GM23248 (cell line): ENCODE data around the gene RIMBP3C. TPM values are rescaled to one million over a fixed set of nuclear protein-coding genes. Genes with fewer than 3 reads are reported as not detected.

Source experiments
- DNase-seq: peaks from one replicate; pipeline ENCODE4 v3.0.0-alpha.2; 2015
- H2AFZ ChIP-seq: fragments of 200-600 bp; sonication (generic); 2 replicates; pipeline ENCODE4 v1.6.1; 2016; ENCODE audit warnings: antibody characterized with exemption
- H3F3A ChIP-seq: fragments of 200-600 bp; sonication (generic); 2 replicates; pipeline ENCODE4 v1.6.1; 2016; ENCODE audit warnings: mild to moderate bottlenecking, antibody characterized with exemption, mixed run types; ENCODE audit not compliant: insufficient read depth
- H3K27ac ChIP-seq: fragments of 200-600 bp; sonication (generic); 2 replicates; pipeline ENCODE4 v1.5.1; 2016; ENCODE audit warnings: mild to moderate bottlenecking
- H3K27me3 ChIP-seq: fragments of 200-600 bp; sonication (generic); replicated peaks from 2 replicates; pipeline ENCODE4 v1.6.1; 2016; ENCODE audit warnings: mild to moderate bottlenecking; ENCODE audit not compliant: insufficient read depth
- H3K36me3 ChIP-seq: fragments of 200-600 bp; sonication (generic); 2 replicates; pipeline ENCODE4 v1.6.1; 2016; ENCODE audit warnings: low read depth, mild to moderate bottlenecking
- H3K4me1 ChIP-seq: fragments of 200-600 bp; sonication (generic); 2 replicates; pipeline ENCODE4 v1.6.1; 2016; ENCODE audit warnings: mild to moderate bottlenecking; ENCODE audit not compliant: insufficient read depth
- H3K4me2 ChIP-seq: fragments of 200-600 bp; sonication (generic); one replicate; pipeline ENCODE4 v1.6.1; 2016; ENCODE audit warnings: mild to moderate bottlenecking; ENCODE audit not compliant: unreplicated experiment
- H3K4me3 ChIP-seq: fragments of 200-600 bp; sonication (generic); 2 replicates; pipeline ENCODE4 v1.5.1; 2016; ENCODE audit warnings: mild to moderate bottlenecking
- H3K79me2 ChIP-seq: fragments of 200-600 bp; sonication (generic); 2 replicates; pipeline ENCODE4 v1.6.1; 2016; ENCODE audit warnings: mild to moderate bottlenecking; ENCODE audit not compliant: insufficient read depth
- H3K9ac ChIP-seq: fragments of 200-600 bp; sonication (generic); 2 replicates; pipeline ENCODE4 v1.6.1; 2016; ENCODE audit warnings: mild to moderate bottlenecking
- H3K9me2 ChIP-seq: fragments of 200-600 bp; sonication (generic); 2 replicates; pipeline ENCODE4 v1.6.1; 2016; ENCODE audit warnings: mixed run types, mild to moderate bottlenecking, moderate library complexity; ENCODE audit not compliant: insufficient read depth
- H3K9me3 ChIP-seq: fragments of 200-600 bp; sonication (generic); one replicate; pipeline ENCODE4 v1.6.1; 2017; ENCODE audit warnings: low read depth
- H4K20me1 ChIP-seq: fragments of 200-600 bp; sonication (generic); 2 replicates; pipeline ENCODE4 v1.6.0; 2016; ENCODE audit not compliant: insufficient read depth
- EZH2 ChIP-seq: fragments of 200-600 bp; sonication (generic); IDR thresholded peaks from 2 replicates; pipeline ENCODE4 v1.6.1; 2018; ENCODE audit warnings: antibody characterized with exemption, mild to moderate bottlenecking; ENCODE audit not compliant: insufficient read depth, poor library complexity, severe bottlenecking
- EZH2phosphoT487 ChIP-seq: fragments of 200-600 bp; sonication (generic); IDR thresholded peaks from 2 replicates; pipeline ENCODE4 v1.6.1; 2018; ENCODE audit warnings: antibody characterized with exemption, moderate library complexity, mild to moderate bottlenecking, low read depth; ENCODE audit not compliant: insufficient read depth
- WGBS, 2 experiments: methylation state at CpG; one replicate each; pipeline ENCODE4 v1.1.6; 2015 to 2017; ENCODE audit warnings: low lambda C conversion rate in 2 of 2, low coverage in 1 of 2; ENCODE audit errors: missing lambda C conversion rate in 2 of 2; 5-methylcytosine and 5-hydroxymethylcytosine counted together
- in situ Hi-C: fragments of 300-500 bp; cut with MboI; formaldehyde crosslinking; loops from 2 replicates; pipeline ENCODE4 v1.15.0; 2020
- polyA plus RNA-seq: library from polyadenylated mRNA; unstranded; fragments of >200 nt; fragmentation: Nextera tagmentation; extraction: Ambion mirVana; gene quantifications from 2 replicates; pipeline ENCODE4 v1.2.1, GENCODE V29; 2016
- total RNA-seq: library from RNA; depleted of rRNA; stranded (reverse); fragments of >200 nt; shearing (Covaris generic); gene quantifications from 2 replicates; pipeline ENCODE4 v1.2.3, GENCODE V29; 2014

The RIMBP3C gene
- total and polyA plus RNA-seq, 2 experiments from 2014 or later, result 0.22 TPM; not detected in 1

GRCh38 chr22:21573750-21574494 lies 22.7 kb upstream of the RIMBP3C start:
- H3K9me2 ChIP-seq, result no peaks in the 10 kb centered on the region
- no peak overlapping the region for H2AFZ ChIP-seq
- no peak overlapping the region for H3K9ac ChIP-seq
- DNase-seq, result no peak
- 92 to 95% methylated on average over 5 of the region's 5 CpGs for WGBS, 2 experiments
- H3K36me3 ChIP-seq, result no peaks in the 10 kb centered on the region; the same call in 1 of the 2 replicates
- peaks cover 13% of the 10 kb centered on the region; the same call in 1 of the 2 replicates for H3F3A ChIP-seq
- peaks cover 55% of the 10 kb centered on the region for H4K20me1 ChIP-seq
- H3K9me3 ChIP-seq, result no peaks in the 10 kb centered on the region
- in situ Hi-C loops, result loop anchor here (25.0 kb wide), 1 partner anchor 487 kb away; no protein-coding TSS in a partner anchor
- no peak overlapping the region for H3K4me2 ChIP-seq
- TF ChIP-seq EZH2, result no peak
- no peak overlapping the region for H3K27ac ChIP-seq
- no peaks in the 10 kb centered on the region for H3K27me3 ChIP-seq
- H3K4me3 ChIP-seq, result no peak overlapping the region
- H3K79me2 ChIP-seq, result peaks cover 100% of the 10 kb centered on the region
- H3K4me1 ChIP-seq, result peaks cover 35% of the 10 kb centered on the region

DNA sequence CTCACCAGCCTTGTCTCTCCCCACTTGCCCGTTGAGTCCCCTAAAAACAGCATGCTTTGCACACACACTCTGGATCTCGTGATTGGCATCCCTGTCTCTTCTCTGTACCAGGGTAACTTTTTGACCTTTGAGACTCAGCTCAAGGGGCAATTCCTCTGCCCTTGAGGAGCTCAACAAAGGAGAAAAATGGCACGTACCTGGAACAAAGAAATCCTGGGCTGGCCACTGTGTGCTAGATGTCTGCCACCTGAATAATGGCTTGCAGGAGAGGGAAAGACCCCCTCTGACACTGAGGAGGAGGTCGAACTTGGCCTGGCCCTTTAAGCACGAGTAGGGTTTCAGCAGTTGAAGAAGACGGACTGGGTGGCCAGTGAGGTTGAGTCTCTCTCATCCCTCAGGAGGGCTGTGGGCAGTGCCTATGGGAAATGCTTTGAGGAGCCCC lies 22.1 kb upstream of the RIMBP3C start:
- H3K4me2 ChIP-seq, result no peak overlapping the region
- no peaks in the 10 kb centered on the region; the same call in 1 of the 2 replicates for H3K36me3 ChIP-seq
- H3F3A ChIP-seq, result peaks cover 13% of the 10 kb centered on the region; the same call in 1 of the 2 replicates
- no peak overlapping the region for H3K9ac ChIP-seq
- H3K27ac ChIP-seq, result no peak overlapping the region
- in situ Hi-C loops, result loop anchor here (25.0 kb wide), 1 partner anchor 486 kb away; no protein-coding TSS in a partner anchor
- H3K9me3 ChIP-seq, result no peaks in the 10 kb centered on the region
- no peaks in the 10 kb centered on the region for H3K9me2 ChIP-seq
- H2AFZ ChIP-seq, result no peak overlapping the region
- H3K4me1 ChIP-seq, result peaks cover 37% of the 10 kb centered on the region
- WGBS, 2 experiments, result 69 to 73% methylated on average over 6 of the region's 6 CpGs
- H3K4me3 ChIP-seq, result no peak overlapping the region
- H4K20me1 ChIP-seq, result peaks cover 52% of the 10 kb centered on the region
- TF ChIP-seq EZH2phosphoT487 (no peak), EZH2 (no peak)
- DNase-seq, result no peak
- peaks cover 100% of the 10 kb centered on the region for H3K79me2 ChIP-seq
- H3K27me3 ChIP-seq, result no peaks in the 10 kb centered on the region

DNA sequence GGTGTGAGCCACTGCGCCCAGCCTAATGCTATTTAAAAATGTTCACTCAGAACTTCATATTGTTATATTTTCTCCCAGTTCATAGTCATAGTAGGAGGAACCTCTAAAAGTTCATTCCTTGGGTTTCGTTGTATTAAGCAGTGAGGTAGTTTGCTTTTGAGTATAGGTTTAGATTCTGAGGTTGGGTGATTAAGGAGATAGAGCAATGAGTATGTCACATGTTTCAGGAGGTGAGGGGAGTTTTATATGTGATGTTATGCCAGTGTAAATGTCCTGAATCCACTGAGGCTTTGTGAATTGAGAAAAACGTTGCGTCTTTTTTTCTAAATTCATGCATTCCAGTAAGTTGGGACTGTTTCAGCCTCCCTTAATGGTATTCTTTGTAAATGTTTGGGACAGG lies 20.4 kb upstream of the RIMBP3C start:
- H3K4me2 ChIP-seq, result no peak overlapping the region
- H3K4me3 ChIP-seq, result no peak overlapping the region
- no peaks in the 10 kb centered on the region; the same call in 1 of the 2 replicates for H3K36me3 ChIP-seq
- peaks cover 41% of the 10 kb centered on the region for H4K20me1 ChIP-seq
- H3K27me3 ChIP-seq, result no peaks in the 10 kb centered on the region
- peaks cover 13% of the 10 kb centered on the region; the same call in 1 of the 2 replicates for H3F3A ChIP-seq
- H3K9me3 ChIP-seq, result no peaks in the 10 kb centered on the region
- H2AFZ ChIP-seq, result no peak overlapping the region
- H3K79me2 ChIP-seq, result peaks cover 91% of the 10 kb centered on the region
- no peak for DNase-seq
- 0 out of 2 replicates have a peak overlapping the region, but pooled peaks have one; percentile 98 for H3K9ac ChIP-seq
- in situ Hi-C loops, result loop anchor here (25.0 kb wide), 1 partner anchor 484 kb away; no protein-coding TSS in a partner anchor
- peaks cover 37% of the 10 kb centered on the region for H3K4me1 ChIP-seq
- no peak overlapping the region for H3K27ac ChIP-seq
- no peaks in the 10 kb centered on the region for H3K9me2 ChIP-seq
- WGBS, 2 experiments, result 88 to 89% methylated on average over 4 of the region's 4 CpGs
- no peak for TF ChIP-seq EZH2phosphoT487
- no peak for TF ChIP-seq EZH2

- peak overlapping the region; percentile 93 for H3K4me2 ChIP-seq
- no peaks in the 10 kb centered on the region for H3K9me3 ChIP-seq
- peaks cover 13% of the 10 kb centered on the region; the same call in 1 of the 2 replicates for H3F3A ChIP-seq
- TF ChIP-seq EZH2phosphoT487 (no peak), EZH2 (no peak)
- DNase-seq, result peak; percentile 31
- in situ Hi-C loops, result loop anchor here (25.0 kb wide), 1 partner anchor 483 kb away; no protein-coding TSS in a partner anchor
- H3K27me3 ChIP-seq, result no peaks in the 10 kb centered on the region
- peaks cover 37% of the 10 kb centered on the region for H3K4me1 ChIP-seq
- H3K79me2 ChIP-seq, result peaks cover 78% of the 10 kb centered on the region
- no peak overlapping the region for H2AFZ ChIP-seq
- H3K27ac ChIP-seq, result 0 out of 2 replicates have a peak overlapping the region, but pooled peaks have one; percentile 1
- 33 to 38% methylated on average over 4 of the region's 4 CpGs for WGBS, 2 experiments
- H3K9ac ChIP-seq, result peak overlapping the region; percentile 98
- H3K4me3 ChIP-seq, result peak overlapping the region; percentile 89
- H4K20me1 ChIP-seq, result peaks cover 41% of the 10 kb centered on the region
- H3K36me3 ChIP-seq, result no peaks in the 10 kb centered on the region; the same call in 1 of the 2 replicates
- no peaks in the 10 kb centered on the region for H3K9me2 ChIP-seq
Observed at GRCh38 chr22:21570398-21570797, 19.1 kb upstream of the RIMBP3C start.
